Measurements from ENCODE around the gene ABCA5.

DNA sequence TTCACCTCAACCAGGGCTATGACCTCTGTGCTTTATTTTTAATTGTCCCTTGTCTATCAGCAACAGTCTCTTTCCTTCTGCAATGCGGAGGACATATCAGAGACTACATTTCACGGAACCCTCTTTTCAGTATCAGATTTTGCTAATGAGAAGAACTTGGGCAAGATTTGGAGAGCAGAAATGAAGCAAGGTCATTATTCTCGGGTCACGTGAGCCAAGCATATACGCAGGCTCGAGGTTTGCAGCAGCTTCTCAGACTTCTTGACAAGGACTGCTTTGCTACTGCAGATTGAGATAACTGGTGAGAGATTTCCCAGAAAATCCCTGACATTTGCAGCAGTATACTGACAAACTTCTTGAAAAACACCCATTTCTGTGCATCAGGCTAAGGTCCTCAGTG, 128.7 kb downstream of the ABCA5 start:
- TF ChIP-seq GATA2 (IDR thresholded peaks at IDR 0.05; ENCODE audit: low read depth, low read length) (no peak), GATA3 (IDR thresholded peaks at IDR 0.05; ENCODE audit: low read depth, low read length) (no peak)
